ENCODE measurements around the gene KCNK18.

DNA sequence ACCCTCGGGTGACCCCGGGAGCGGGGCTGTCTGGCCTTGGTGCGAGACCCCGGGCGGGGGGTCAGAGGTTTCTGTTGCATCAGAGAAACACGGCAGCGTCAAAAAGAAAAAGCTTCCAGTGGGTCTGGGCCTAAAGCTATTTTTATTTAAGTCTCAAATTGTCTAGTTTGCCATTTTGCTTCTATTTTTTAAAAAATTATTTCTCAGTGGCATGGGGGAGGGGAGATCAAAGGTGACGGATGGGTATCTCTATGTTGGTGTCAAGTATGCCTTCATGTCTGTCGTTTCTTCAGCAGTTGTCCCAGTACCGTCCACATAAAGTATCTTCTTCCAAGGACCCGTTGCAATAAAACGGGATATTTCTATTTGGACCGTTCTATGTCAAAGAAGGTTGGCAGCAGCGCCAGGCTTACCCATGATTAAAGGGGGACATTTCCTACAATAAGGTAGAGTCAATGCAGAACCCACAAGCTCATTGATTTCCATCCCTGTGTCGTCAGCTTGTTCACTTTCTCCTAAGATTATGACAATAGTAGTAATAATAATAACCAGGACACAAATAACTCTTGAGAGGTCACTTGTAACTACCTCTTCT, 33.2 kb upstream of the KCNK18 start:
- TF ChIP-seq POLR2A (IDR thresholded peaks at IDR 0.05; ENCODE audit: low read depth, low read length), result no peak
- no peak for TF ChIP-seq SPI1 (IDR thresholded peaks at IDR 0.05; ENCODE audit: low read depth, low read length)
- TF ChIP-seq POLR2AphosphoS5 (IDR thresholded peaks at IDR 0.05; ENCODE audit: low read depth, low read length), result no peak
- TF ChIP-seq TAF1 (IDR thresholded peaks at IDR 0.05; ENCODE audit: low read depth, low read length), result no peak
- TF ChIP-seq PAX5 (IDR thresholded peaks at IDR 0.05; ENCODE audit: insufficient read depth, low read length, severe bottlenecking), result no peak
